ENCODE data around the gene TMEM209.

GRCh38 chr7:130136579-130137167 lies 68.5 kb downstream of the TMEM209 start:
- TF ChIP-seq CTCF (conservative IDR thresholded peaks at IDR 0.05) (no peak), EZH2 (IDR thresholded peaks at IDR 0.05; ENCODE audit: low read depth) (no peak)
